C4-2B (cell line): ENCODE measurements around the gene PRPF38B.

Experiments used
- H3K27ac ChIP-seq: fragments of 450-650 bp; 2 replicates; pipeline ENCODE4 v1.5.1; 2017
- CTCF ChIP-seq: fragments of 450-650 bp; conservative IDR thresholded peaks from 2 replicates; pipeline ENCODE4 v1.5.1; 2017; ENCODE audit warnings: mild to moderate bottlenecking
- ZFX ChIP-seq: fragments of 450-650 bp; IDR thresholded peaks from 2 replicates; pipeline ENCODE4 v1.6.1; 2017

The PRPF38B gene

GRCh38 chr1:108703939-108704338, 11.8 kb downstream of the PRPF38B start:
- no peak overlapping the region for H3K27ac ChIP-seq

GRCh38 chr1:108704496-108704895, 12.4 kb downstream of the PRPF38B start:
- H3K27ac ChIP-seq: no peak overlapping the region
- TF ChIP-seq CTCF: no peak
- TF ChIP-seq ZFX: no peak

More at GRCh38 chr1:108703939-108704338, 11.8 kb downstream of the PRPF38B start:
- no peak for TF ChIP-seq ZFX
- TF ChIP-seq CTCF: no peak

DNA sequence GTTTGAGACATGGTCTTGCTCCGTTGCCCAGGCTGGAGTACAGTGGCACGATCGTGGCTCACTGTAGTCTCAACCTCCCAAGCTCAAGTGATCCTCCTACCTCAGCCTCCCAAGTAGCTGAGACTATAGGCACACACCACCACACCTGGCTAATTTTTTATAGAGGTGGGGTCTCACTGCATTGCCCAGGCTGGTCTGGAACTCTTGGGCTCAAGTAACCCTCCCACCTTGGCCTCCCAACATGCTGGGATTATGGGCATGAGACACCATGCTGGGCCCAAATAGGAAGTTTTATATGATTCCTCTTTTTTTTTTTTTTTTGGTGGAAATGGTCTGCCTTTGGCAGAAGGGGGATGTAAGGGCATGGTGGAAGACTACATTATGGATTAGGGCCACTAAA, 14.5 kb downstream of the PRPF38B start:
- TF ChIP-seq CTCF: no peak
- TF ChIP-seq ZFX: no peak
- no peak overlapping the region for H3K27ac ChIP-seq

DNA sequence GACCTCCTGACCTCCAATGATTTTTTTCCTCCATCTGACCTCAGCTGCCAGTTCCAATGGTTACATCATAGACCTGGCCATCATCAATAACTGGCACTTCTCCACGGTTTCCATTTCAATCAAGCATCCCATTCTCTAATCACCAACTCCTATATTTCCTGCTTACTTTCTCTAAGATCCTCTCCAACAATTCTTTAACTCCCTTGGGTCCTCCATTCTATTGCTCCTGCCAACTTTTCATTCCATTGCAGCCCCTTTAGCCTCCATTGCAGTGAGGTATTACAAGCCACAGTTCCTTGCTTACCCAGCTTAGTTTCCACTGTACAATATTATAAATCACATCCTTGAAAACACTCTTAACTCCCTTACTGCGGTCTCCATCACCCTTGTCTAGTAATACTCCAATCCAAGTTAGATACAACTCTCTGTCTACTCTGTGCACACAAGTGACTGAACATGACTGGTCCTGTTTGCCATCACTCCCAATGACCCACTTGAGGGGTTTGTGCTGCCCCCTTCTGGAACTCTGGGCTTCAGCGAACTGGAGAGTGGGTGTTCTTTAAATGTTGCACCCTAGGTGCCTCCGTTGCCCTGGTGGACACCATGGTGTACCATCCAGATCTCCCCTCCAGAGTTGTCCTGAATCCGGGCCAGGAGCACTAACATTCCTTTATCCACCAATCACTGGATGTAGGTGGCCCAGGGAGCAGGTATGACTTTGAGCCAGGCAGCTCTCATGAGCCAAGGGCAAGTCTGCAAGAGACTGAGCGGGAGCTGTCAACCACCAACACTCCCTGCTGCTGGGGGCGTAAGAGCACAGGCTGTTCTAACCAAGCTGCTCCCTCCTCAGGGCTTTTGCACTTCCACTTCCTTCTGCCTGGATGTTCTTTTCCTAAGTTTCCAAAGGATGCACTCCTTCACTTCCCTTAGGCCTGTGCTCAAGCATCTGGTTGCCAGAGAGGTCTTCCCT, 16.9 kb downstream of the PRPF38B start:
- H3K27ac ChIP-seq: no peak overlapping the region
- TF ChIP-seq CTCF (peak; percentile 27), ZFX (no peak)

DNA sequence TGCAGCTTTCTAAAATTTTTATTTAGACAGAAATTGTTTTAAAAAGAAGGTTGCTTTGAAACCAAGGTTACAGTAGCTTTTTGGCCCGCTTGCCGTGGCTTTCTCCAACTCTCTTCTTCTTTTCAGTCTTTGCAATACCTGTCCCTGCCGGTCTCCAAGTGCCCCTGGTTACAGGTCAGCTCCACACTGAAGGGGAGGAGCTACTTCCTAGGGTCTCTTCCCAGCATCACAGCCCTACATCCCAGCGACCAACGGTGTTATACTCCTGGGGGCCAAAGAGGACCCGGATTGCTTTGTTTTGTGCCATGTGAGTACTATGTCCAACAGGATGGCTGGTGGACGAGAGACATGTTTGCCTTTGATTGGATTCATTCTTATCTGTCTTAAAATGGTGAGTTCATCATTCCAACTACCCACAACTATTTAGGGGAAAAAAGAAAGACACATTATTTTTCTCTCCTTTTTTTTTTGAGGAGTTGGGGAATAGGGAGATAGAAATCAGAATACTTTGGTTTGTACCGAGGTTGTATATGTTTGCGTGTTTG, 20.6 kb downstream of the PRPF38B start, which contains the start of gene FNDC7:
TSS of gene FNDC7 (plus strand) at position 303 of the 545 bp plus-strand sequence. CDS start at position 329, 26 bp downstream.
- H3K27ac ChIP-seq: no peak within 1 kb of the TSS
- TF ChIP-seq ZFX: no peak

DNA sequence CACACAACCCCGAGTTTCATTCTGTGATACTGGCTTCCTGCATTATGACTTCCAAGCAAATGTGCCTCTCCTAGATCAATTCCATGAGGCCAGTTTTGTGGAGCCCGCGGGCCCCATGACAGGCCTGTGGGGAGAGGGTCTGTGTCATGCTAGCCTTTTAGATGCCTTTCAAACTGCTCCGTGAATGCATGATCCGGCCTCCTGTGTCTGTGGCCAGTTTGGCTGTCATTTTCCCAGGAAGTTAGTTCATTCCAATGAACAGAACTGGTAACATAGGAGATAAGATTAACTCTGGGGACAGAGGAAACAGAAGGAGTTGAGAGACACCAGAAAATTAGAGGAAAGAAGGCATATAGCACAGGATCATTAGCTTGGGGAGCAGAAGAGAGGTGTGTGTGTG, 23.8 kb downstream of the PRPF38B start:
- no peak overlapping the region for H3K27ac ChIP-seq
- TF ChIP-seq ZFX: no peak
- no peak for TF ChIP-seq CTCF

DNA sequence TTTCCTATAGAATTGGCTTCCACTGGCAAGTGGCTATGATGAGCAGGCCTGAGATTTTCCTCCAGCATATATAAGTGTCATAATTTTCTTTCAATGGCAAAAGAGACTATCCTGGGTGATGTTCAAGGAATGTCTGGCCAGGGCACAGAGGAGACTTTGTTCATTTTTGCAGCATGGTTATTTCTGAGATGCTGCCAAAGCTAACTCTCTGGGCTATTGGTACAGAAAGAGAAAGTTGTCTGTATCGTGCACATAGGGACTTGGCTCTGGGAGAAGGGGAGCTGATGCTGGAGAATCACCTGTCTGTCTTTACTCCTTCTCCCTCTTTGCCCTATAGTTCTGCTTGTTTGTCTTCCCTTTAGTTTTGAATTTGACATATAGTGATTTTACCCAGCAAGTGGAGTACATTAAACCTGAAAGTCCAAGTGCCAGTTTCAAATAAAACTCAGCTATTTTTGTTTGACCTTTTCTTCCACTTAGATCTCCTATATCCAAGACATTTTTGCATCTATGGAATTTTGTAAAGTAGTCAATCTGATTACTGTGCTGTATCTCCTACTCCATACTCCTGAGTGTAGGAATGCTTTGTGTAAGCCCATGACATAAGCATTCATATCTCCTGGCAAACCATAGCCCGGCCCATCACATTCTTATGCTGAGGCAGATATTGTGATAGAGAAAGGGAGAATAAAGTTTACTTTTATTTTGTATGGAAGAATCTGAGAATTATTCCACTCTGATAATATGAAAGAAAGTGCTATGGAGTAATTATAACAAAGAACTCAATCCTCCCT, 24.5 kb downstream of the PRPF38B start:
- no peak for TF ChIP-seq CTCF
- TF ChIP-seq ZFX: no peak
- no peak overlapping the region for H3K27ac ChIP-seq
